Measurements from ENCODE around the gene CLPSL1. TPM values are rescaled to one million over a fixed set of nuclear protein-coding genes. Genes with fewer than 3 reads are reported as not detected.

Gene CLPSL1
- total RNA-seq, 1 donor from 2014 or later: not detected

GRCh38 chr6:35810971-35811698 is 30.3 kb downstream of the CLPSL1 start:
- no peak for TF ChIP-seq CTCF (conservative IDR thresholded peaks at IDR 0.05)

GRCh38 chr6:35811699-35811995 is 30.8 kb downstream of the CLPSL1 start:
- no peaks in the 10 kb centered on the region for H3K4me1 Mint-ChIP-seq (ENCODE audit: unreplicated experiment)
- peaks cover under 1% of the 10 kb centered on the region for H3K27me3 Mint-ChIP-seq
- no peak for TF ChIP-seq CTCF (conservative IDR thresholded peaks at IDR 0.05)
- H3K36me3 Mint-ChIP-seq: no peaks in the 10 kb centered on the region
- H3K27ac Mint-ChIP-seq: no peak overlapping the region
- no peak for DNase-seq (ENCODE audit: extremely low spot score, unreplicated experiment)
- no peak overlapping the region for H3K4me3 Mint-ChIP-seq
- no peaks in the 10 kb centered on the region for H3K9me3 Mint-ChIP-seq

More at GRCh38 chr6:35810971-35811698, 30.3 kb downstream of the CLPSL1 start:
- no peaks in the 10 kb centered on the region for H3K36me3 Mint-ChIP-seq
- no peak overlapping the region for H3K4me3 Mint-ChIP-seq
- H3K9me3 Mint-ChIP-seq: no peaks in the 10 kb centered on the region
- no peaks in the 10 kb centered on the region for H3K4me1 Mint-ChIP-seq (ENCODE audit: unreplicated experiment)
- no peak for DNase-seq (ENCODE audit: extremely low spot score, unreplicated experiment)
- peaks cover 6% of the 10 kb centered on the region for H3K27me3 Mint-ChIP-seq
- H3K27ac Mint-ChIP-seq: no peak overlapping the region

GRCh38 chr6:35817515-35817914 is 36.7 kb downstream of the CLPSL1 start:
- H3K4me3 Mint-ChIP-seq: no peak overlapping the region
- no peak for DNase-seq (ENCODE audit: extremely low spot score, unreplicated experiment)
- no peak for TF ChIP-seq CTCF (conservative IDR thresholded peaks at IDR 0.05)
- no peaks in the 10 kb centered on the region for H3K4me1 Mint-ChIP-seq (ENCODE audit: unreplicated experiment)
- no peak overlapping the region for H3K27ac Mint-ChIP-seq
- H3K27me3 Mint-ChIP-seq: no peaks in the 10 kb centered on the region
- no peaks in the 10 kb centered on the region for H3K9me3 Mint-ChIP-seq
- no peaks in the 10 kb centered on the region for H3K36me3 Mint-ChIP-seq

- H3K27ac Mint-ChIP-seq: no peak overlapping the region
- no peak for TF ChIP-seq CTCF (conservative IDR thresholded peaks at IDR 0.05)
- H3K36me3 Mint-ChIP-seq: no peaks in the 10 kb centered on the region
- H3K9me3 Mint-ChIP-seq: no peaks in the 10 kb centered on the region
- no peaks in the 10 kb centered on the region for H3K4me1 Mint-ChIP-seq (ENCODE audit: unreplicated experiment)
- no peaks in the 10 kb centered on the region for H3K27me3 Mint-ChIP-seq
- DNase-seq (ENCODE audit: extremely low spot score, unreplicated experiment): no peak
- no peak overlapping the region for H3K4me3 Mint-ChIP-seq
Measured at GRCh38 chr6:35823601-35824000, 42.8 kb downstream of the CLPSL1 start.

- no peaks in the 10 kb centered on the region for H3K4me1 Mint-ChIP-seq (ENCODE audit: unreplicated experiment)
- no peaks in the 10 kb centered on the region for H3K36me3 Mint-ChIP-seq
- no peak overlapping the region for H3K27ac Mint-ChIP-seq
- H3K4me3 Mint-ChIP-seq: no peak overlapping the region
- H3K9me3 Mint-ChIP-seq: no peaks in the 10 kb centered on the region
- no peaks in the 10 kb centered on the region for H3K27me3 Mint-ChIP-seq
- DNase-seq (ENCODE audit: extremely low spot score, unreplicated experiment): no peak
- no peak for TF ChIP-seq CTCF (conservative IDR thresholded peaks at IDR 0.05)
Measured at GRCh38 chr6:35824552-35825192, 43.9 kb downstream of the CLPSL1 start.

Measured in type B pancreatic cell (in vitro differentiated cells).